ENCODE data around the gene PFDN2.
"Not testable (repeated sequence)": the region's sequence is repeated elsewhere in the genome, so short reads cannot be mapped to it uniquely, and the experiment has no call there.

DNA sequence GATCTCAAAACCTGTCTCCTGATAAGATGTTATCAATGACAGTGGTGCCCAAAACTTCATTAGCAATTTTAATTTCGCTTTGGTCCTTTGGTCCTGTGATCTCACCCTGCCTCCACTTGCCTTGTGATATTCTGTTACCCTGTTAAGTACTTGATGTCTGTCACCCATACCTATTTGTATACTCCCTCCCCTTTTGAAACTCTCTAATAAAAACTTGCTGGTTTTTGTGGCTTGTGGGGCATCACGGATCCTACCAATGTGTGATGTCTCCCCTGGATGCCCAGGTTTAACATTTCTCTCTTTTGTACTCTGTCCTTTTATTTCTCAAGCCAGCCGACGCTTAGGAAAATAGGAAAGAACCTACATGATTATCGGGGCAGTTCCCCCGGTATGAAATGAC is 53.9 kb downstream of the PFDN2 start:
- TF ChIP-seq POLR2A (IDR thresholded peaks at IDR 0.05): not testable (repeated sequence)
- TF ChIP-seq, protein P1, sequence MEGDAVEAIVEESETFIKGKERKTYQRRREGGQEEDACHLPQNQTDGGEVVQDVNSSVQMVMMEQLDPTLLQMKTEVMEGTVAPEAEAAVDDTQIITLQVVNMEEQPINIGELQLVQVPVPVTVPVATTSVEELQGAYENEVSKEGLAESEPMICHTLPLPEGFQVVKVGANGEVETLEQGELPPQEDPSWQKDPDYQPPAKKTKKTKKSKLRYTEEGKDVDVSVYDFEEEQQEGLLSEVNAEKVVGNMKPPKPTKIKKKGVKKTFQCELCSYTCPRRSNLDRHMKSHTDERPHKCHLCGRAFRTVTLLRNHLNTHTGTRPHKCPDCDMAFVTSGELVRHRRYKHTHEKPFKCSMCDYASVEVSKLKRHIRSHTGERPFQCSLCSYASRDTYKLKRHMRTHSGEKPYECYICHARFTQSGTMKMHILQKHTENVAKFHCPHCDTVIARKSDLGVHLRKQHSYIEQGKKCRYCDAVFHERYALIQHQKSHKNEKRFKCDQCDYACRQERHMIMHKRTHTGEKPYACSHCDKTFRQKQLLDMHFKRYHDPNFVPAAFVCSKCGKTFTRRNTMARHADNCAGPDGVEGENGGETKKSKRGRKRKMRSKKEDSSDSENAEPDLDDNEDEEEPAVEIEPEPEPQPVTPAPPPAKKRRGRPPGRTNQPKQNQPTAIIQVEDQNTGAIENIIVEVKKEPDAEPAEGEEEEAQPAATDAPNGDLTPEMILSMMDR (IDR thresholded peaks at IDR 0.05): not testable (repeated sequence)
